ENCODE data around the gene SEMA5A.

The SEMA5A gene, protein sequence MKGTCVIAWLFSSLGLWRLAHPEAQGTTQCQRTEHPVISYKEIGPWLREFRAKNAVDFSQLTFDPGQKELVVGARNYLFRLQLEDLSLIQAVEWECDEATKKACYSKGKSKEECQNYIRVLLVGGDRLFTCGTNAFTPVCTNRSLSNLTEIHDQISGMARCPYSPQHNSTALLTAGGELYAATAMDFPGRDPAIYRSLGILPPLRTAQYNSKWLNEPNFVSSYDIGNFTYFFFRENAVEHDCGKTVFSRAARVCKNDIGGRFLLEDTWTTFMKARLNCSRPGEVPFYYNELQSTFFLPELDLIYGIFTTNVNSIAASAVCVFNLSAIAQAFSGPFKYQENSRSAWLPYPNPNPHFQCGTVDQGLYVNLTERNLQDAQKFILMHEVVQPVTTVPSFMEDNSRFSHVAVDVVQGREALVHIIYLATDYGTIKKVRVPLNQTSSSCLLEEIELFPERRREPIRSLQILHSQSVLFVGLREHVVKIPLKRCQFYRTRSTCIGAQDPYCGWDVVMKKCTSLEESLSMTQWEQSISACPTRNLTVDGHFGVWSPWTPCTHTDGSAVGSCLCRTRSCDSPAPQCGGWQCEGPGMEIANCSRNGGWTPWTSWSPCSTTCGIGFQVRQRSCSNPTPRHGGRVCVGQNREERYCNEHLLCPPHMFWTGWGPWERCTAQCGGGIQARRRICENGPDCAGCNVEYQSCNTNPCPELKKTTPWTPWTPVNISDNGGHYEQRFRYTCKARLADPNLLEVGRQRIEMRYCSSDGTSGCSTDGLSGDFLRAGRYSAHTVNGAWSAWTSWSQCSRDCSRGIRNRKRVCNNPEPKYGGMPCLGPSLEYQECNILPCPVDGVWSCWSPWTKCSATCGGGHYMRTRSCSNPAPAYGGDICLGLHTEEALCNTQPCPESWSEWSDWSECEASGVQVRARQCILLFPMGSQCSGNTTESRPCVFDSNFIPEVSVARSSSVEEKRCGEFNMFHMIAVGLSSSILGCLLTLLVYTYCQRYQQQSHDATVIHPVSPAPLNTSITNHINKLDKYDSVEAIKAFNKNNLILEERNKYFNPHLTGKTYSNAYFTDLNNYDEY

DNA sequence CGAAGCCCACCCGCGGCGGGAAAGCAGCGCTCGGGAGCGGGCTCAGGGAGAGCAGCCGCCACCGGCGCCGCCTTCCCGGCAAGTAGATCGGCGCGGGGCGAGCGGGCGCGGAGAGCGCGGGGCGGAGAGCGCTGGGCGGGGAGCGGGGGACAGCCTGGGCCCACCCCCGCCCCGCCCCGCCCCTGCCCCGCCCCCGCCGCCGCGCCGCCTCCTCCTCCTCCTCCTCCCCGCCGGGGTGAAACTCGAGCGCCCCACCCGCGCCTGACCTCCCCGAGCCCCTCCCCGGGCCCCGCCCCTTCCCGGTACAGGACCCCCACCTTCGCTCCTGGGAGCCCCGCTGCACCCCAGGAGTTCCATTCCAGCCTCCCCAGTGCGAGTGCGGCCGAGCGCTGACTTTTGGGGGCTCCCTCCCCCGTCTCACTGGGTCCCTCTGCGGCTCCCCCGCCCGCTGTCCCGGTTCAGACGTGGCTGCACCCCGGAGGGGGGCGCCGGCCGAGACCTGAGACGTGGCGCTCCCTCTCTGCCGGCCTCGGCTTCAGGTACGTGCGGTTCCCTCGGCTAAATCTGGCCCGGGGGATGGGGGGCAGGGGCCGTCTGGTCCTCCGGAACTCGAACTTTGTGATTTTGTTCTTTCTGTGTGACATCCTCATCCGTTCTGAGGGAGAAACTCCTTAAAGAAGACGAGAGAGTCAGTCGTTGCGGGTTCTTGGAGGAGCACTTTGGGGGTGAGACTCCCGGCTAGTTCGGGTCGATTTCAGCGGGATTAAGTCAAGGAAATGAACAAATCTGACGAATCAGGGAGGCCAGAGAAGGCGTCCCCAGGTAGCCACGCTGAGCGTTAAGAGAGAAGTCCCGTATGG lies at the start of gene SEMA5A:
TSS of gene SEMA5A (minus strand) at position 84 of the 860 bp plus-strand sequence. CDS start 166,129 bp downstream, outside the sequence.
- ATAC-seq (no peak), DNase-seq (no peak)

DNA sequence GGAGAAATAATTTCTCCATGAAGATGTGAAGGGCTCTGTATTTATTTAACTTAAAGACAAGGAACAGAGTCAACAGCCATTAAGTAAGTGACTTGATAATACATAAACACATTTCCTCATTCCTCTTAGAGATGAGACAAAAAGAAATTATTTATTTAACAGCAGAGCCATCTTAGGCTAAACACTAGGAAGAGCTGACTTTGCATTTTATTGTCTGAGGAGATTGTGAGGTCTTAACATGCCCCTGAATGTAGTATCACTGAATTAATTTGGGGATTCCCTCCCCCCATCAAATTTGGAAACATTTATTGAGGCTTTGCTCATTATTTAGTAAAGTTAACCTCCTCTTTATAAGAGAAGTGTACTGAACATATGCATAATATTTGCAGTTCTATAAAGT lies 49.0 kb upstream of the SEMA5A start:
- ATAC-seq = no peak
- DNase-seq = no peak

DNA sequence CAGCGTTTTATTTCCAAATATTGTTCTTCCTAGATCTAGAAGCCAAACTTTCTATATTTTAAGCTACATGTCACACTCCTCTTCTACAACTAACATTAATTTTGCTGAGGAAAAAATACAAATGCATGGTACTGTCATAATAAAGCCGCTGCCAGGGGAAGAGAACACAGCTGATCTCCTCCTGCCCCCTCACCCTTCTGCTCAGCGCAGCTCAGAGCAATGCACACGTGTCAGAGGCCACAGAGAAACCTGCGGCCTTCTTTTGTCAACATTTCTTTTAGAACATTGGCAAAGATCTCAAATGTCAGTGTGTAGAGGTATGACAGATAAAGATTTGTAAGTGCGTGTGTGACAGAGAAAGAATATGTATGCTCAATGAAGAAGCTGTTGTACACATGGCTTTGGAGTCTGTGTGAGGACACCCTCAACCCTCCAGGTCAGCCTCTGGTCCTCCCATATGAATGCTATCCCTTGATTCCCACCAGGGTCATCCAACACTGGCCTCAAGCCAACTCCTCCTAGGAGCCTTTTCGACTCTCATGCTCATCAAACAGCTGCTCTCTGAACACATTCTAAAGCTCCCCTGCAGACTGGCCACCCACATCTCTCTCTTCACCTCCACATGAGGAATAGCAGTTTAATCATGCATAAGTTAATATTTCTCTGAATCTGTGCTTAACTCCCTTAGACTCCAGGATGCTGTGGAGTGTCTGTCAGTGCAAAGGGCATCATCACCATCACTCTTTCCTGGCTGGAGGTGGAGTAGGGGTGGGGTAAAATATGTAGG lies 43.4 kb upstream of the SEMA5A start:
- ATAC-seq (no peak), DNase-seq (no peak)

DNA sequence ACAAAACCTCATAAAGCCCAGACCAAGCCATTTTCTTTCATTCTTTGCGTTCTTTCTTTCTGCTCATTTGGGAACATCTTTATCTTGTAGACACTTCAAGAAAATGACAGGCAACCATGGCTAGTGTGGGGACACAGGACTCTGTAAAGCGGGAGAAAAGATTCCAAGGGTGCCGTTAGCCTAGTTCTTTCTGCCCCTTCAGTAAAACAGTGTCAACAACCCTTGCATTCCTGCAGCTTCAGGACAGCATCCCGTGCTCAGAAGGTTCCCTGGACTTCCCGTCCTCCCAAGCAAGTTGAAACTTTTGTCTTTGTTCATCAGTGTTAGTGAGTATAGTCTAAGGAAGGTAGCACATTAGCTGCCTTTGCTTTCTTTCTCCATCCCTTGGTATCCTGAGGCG lies 42.4 kb upstream of the SEMA5A start:
- no peak for ATAC-seq
- DNase-seq = no peak

DNA sequence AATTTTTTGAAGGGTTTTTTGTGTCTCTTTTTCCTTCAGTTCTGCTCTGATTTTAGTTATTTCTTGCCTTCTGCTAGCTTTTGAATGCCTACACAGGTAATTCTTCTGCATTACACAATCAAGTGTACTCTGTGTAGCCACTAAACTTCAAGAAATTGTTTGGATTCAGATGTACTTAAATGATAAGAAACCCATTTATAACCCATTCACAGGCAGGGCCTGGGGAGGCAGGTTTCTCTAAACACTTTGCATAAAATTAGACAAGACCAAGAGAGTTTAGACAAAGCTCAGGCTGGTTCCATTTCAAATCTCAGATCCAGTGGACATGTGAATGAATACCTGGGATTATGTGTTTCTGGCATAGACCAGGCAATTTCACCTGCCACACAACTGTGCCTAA lies 41.3 kb upstream of the SEMA5A start:
- ATAC-seq (no peak), DNase-seq (no peak)

DNA sequence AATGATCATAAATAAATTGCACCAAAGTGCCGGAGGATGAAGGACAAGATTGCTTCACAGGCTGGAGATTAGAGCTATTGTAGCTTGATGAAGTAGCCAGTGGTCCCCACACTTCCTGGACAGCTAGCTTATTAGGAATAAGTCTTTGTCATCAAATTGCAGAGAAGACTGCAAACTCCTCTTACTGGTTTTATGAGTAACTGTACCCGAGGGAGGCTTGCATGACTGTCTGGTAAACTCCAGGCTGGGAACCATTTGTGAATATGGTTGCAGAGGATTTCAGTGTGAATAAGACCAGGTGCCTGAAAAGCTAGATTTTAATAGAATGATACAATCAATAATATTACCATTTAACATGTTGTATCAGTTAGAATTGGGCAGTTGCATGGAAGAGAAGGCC lies 36.5 kb upstream of the SEMA5A start:
- no peak for ATAC-seq
- no peak for DNase-seq

DNA sequence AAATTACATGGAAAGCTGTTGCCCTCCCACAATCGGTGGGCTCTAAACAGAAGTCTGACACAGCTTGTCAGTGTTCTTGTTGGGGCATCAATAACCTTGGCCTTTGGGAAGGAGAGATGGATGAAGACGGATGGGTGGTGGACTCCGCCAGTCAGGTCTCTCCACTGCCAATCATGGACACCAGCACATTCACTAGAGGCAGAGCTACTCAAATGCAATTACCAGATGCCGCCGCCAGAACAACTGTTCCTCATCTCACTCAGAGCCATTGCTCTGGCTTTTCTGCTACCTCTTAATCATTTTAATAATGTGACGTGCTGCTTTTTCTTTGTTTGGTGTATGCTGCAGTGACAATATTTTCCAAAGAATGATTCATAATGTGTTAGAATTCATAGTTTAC lies 27.9 kb upstream of the SEMA5A start:
- no peak for DNase-seq

DNA sequence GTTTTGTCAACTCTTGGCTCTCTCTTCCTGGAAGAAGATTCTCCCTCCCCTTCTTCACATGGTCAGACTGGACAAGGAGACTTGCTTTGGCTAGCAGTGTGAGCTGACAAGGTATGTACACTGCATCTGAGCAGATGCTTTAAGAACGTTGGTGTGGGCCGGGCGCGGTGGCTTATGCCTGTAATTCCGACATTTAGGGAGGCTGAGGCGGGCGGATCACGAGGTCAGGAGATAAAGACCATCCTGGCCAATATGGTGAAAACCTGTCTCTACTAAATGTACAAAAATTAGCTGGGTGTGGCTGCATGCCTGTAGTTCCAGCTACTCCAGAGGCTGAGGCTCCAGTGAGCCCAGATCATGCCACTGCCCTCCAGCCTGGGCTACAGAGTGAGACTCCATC lies 26.4 kb upstream of the SEMA5A start:
- no peak for DNase-seq
- no peak for ATAC-seq

More for the DNA sequence above, 27.9 kb upstream of the SEMA5A start:
- ATAC-seq = no peak

DNA sequence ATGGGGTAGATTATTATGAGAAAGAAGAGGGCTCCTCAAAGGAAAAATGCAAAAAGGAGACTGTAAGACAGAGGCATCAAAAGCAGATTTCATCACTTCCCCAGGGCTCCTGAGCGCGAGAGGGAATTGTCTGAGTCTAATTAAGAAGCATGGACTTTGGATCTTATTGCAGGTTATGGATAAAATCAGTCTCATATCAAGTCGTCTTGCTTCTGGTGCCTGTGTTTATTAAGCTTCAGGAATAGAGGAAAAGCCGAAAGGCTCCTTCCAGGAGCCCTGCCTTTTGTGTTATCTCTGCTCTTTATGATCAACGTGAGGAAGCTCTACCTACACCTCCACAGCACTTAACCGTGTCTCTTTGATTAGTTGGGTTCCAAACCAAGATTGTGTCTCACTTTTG lies 25.0 kb upstream of the SEMA5A start:
- no peak for ATAC-seq
- no peak for DNase-seq

DNA sequence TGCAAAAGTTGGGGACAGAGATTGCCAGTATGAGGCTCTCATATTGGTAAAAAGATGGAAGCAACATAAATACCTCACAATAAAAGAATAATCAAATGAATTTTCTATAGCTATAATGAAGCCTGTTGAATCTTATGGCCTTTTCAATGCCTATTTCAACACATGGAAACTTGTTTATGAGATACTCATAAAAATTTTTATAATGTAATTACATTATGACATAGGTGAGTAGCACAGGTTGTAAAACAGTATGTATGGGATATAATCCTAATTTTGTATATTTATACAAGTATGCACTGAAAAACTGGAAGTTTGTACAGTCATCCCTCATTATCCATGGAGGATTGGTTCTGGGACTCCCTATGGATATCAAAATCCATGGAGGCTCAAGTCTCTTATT lies 21.2 kb upstream of the SEMA5A start:
- ATAC-seq (no peak), DNase-seq (no peak)

DNA sequence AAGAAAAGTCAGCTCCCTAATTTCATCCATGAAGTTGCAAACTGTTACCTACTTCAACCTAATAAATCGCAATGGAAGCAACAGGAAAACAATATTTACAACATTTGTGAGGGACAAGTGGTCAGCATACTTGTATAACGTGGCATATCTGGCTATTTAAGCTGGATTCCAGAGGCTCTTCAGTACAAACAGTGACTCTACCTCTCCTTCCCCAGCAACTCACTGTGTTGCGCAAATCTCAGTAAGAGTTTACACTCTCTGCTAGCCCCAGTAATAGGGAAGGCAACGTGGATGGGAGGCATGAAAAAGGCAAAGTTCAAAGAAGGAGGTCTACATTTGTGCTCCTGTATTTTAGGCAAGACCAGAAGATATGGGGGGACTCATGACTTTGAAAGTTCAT lies 18.9 kb upstream of the SEMA5A start:
- ATAC-seq = no peak
- DNase-seq = no peak

DNA sequence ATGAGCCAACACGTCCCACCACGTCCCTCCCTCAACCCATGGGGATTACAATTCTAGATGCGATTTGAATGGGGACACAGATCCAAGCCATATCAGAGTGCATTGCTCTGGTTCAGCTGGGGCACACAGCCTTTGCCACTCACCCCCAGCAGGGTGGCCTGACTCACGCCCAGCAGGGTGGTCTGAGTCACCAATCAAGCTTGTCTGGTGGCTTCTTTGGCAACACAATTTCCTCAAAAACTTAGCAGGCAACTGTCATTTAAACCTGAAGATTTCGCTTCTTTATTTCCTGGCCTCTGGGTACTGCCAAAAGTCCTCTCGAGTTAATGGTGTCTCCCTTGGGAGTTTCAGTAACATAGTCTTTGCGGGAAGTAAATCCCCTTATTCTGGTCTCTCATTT lies 16.3 kb upstream of the SEMA5A start:
- ATAC-seq (no peak), DNase-seq (no peak)

DNA sequence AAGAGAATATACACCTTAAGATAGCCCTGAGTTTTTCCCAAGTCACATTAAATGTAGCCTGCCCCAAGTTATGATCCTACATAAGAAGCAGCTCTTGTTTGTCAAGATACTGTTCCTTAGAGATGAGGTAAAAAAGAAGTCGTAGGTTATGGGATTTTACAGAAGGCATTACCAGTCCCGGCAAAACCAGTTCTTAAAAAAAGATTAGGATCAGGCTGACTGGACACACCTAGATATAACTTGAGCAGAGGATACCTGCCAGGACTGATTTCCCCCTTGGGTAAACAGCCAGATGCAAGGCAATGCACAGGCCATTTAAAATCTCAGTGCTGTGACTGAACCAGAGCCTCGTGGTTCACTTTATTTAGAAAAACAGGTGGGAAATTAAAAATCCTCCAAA lies 14.1 kb upstream of the SEMA5A start:
- no peak for DNase-seq
- ATAC-seq = no peak

DNA sequence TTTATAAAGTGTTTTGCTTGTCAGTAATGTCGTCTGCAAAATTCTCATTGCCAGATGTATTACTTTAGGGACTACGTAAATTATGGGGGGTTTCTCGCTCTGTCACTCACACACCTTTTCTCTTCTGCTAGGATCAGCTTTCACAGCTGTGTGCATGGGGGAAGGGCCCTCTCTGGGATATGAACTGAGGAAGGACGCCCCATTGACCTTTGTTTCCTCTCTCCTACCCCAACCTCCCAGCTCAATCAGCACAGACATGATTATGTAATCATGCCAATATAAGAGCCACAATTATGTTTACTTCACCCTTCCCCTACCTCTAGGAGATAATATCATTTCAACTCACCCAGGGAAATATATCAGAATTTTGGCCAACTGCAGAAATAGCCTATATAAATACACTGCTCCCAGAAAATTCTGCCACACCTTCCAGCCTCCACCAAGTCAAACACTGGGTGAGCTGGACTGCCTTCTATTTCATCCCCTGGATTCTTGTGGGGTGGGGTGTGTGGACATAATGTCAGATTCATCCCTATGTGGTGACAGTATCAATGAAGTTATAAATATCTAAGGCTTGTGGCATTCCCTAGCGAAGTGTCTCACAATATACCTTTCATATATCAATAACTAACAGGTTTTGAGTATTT lies 12.6 kb upstream of the SEMA5A start:
- DNase-seq = no peak

DNA sequence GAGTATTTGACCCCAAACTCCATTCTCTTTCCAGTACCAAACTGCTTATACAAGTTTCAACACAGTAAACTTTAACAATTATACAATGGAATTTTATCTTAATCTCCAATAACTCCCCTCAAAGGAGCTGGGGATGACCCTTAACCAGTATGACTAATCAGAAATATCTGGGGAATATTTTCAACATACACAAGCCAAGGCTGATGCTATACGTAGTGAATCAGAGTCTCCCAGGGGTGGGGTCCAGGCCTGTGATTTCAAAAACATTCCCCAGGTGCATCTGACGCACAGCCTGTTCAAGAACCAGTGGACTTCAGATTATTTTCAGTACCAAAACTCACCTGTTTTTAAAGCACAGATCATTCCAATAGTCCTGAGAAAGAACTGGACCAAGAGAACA lies 11.8 kb upstream of the SEMA5A start:
- ATAC-seq (no peak), DNase-seq (no peak)

More for the DNA sequence above, 12.6 kb upstream of the SEMA5A start:
- no peak for ATAC-seq

DNA sequence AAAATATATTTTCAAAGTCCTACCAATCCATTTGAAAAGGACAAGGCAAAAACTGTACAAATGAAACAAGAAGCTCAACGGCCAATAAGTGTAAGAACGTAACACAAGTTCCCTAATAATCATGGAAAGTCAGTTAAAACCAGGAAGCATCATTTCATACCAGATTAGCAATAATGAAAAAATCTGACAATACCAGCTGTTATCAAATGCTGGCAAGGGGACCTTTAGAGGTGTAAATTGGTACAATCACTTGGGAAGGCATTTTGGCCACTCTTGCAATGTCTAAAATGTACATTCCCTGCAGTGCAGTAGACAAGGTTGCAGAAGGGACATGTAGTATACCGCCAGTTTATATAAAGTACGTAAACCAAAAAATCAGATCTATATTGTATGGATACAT lies 10.1 kb upstream of the SEMA5A start:
- DNase-seq (no peak), ATAC-seq (no peak)

DNA sequence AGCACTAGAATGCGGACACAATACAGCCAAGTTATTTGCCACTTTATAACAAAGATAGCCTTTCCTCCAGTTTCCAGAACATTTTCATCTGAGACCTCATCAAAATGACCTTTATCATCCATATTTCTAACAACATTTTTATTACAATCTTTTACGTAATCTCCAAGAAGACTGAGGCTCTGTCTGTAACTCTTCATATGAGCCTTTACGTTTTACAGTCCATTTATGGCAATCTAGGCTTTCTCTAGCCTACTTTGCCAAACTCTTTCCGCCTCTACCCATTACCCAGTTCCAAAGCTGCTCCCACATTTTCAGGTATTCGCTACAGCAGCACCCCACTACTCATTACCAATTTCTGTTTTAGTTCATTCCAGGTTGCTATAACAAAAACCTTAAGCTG lies 8.2 kb upstream of the SEMA5A start:
- ATAC-seq (no peak), DNase-seq (no peak)

DNA sequence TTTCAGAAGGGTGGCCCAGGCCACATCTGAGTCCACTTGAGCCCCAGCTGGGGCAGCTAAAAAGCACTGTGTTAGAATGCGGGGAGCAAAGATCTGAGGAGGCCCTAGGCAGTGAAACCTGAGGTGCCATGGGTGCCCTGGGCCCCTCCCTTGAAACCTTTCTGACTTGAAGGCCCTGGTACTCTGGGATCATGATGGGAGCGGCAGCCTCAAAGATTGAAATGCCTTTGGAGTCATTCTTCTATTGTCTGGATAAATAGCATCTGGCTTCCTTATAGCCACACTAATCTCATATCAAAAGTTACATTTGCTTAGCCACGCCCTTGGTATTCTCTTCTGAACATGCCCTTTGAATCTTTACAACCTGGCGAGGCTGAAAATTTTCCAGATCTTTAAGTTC lies 7.7 kb upstream of the SEMA5A start:
- no peak for DNase-seq
- no peak for ATAC-seq

DNA sequence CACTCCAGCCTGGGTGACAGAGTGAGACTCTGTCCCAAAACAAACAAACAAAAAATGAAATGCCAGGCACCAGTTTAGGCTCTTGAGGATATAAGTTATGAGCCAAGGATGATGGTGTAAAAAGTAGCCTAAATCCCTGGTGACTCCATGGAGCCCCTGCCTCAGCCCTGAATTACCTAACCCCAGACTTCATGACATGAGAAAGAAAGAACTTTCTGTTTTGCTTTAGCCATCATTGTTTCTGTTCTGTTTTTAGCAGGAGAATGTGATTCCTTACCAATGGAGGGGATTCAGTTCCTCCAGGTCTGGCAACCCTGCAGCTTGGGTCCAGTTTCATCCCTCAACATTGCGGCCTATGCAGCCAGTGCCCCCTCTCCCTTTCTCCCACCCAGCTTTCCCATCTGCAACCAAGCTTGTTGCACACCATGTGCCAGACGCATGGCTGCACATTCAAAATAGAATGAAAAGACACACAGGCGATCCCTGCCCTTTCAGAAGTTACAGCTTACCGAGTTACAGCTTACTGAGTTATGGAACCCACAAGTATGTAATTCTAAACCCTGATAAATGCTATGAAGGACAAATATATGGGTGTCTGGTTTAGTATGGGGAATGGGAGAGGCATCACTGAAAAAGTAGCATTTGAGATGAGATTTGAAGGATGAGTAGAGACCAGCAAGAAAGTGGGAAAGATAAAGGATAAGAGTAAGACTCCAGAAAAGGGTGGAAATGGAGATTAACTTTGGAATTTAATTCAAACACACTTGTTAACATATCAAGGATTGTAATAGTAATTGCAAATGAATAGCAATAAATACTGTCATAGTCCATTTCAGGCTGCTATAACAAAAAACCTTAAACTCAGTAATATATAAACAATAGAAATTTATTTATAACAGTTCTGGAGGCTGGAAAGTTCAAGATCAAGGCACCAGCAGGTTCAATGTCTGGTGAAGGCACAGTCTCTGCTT lies 6.0 kb upstream of the SEMA5A start:
- ATAC-seq = no peak
- DNase-seq = no peak

DNA sequence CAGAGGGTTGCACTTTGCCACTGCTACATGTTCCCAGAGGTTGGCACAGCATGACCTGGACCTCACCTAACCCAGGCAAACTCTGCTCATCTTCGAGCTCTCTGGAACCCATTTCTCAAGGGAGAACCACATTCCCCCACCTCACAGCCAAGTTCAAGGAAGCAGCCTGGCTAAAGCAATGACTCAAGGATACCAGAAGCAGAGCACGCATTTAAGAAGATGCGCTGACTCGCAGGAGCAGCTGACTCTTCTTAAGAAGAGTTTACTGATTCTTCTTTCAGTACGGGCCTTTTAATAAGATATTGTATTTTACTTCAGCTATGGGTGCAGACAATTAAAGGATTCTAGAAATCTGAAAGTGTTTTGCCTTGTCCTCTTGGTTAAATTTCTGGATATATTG lies 4.1 kb upstream of the SEMA5A start:
- ATAC-seq (no peak), DNase-seq (no peak)
